CD4-positive, alpha-beta T cell (primary cell): ENCODE results near the gene RPL32. TPM values are rescaled to one million over a fixed set of nuclear protein-coding genes. Genes with fewer than 3 reads are reported as not detected.
"Not testable (repeated sequence)": the region's sequence is repeated elsewhere in the genome, so short reads cannot be mapped to it uniquely, and the experiment has no call there.

Experiments used
- ATAC-seq: fragments of 200-7000 bp; cut with Tn5 transposase; one replicate; pipeline ENCODE4 v1.10.0; 2022; ENCODE audit warnings: mild to moderate bottlenecking; ENCODE audit not compliant: poor library complexity
- CTCF ChIA-PET: fragments of 350-600 bp; sonication (Branson Sonifier 250); formaldehyde crosslinking; loops from one replicate; lab custom pipeline; 2021; ENCODE audit warnings: antibody characterized with exemption, inconsistent platforms; lab: Charles Lee
- POLR2A ChIA-PET: fragments of 350-600 bp; sonication (Branson Sonifier 250); formaldehyde crosslinking; loops from one replicate; lab custom pipeline; 2021; ENCODE audit warnings: antibody characterized with exemption, inconsistent platforms; lab: Charles Lee
- DNase-seq, 14 experiments: peaks; one replicate each; pipeline ENCODE4 v3.0.0-alpha.2; 2013 to 2020; ENCODE audit warnings: mixed read lengths in 2 of 14
- H3K27ac ChIP-seq, 2 donors: one replicate each; pipeline versions ENCODE4 v1.5.1 to v1.7.0; 2013; ENCODE audit warnings: low read length in 2 of 2, low read depth in 1 of 2, mild to moderate bottlenecking in 1 of 2
- H3K27me3 ChIP-seq, 2 experiments: 1 replicate in 1 of 2; 2 replicates in 1 of 2; pipeline versions ENCODE4 v1.6.1 to v1.7.0; 2013; ENCODE audit warnings: low read length in 2 of 2, control low read depth in 1 of 2, mild to moderate bottlenecking in 1 of 2, moderate library complexity in 1 of 2; ENCODE audit not compliant: insufficient read depth in 2 of 2, control insufficient read depth in 1 of 2
- H3K36me3 ChIP-seq: one replicate; pipeline ENCODE4 v1.6.1; 2013; ENCODE audit warnings: low read length, control low read depth; ENCODE audit not compliant: insufficient read depth
- H3K4me1 ChIP-seq: one replicate; pipeline ENCODE4 v1.6.1; 2013; ENCODE audit warnings: low read length, control low read depth; ENCODE audit not compliant: insufficient read depth
- H3K4me3 ChIP-seq: one replicate; pipeline ENCODE4 v1.5.1; 2013; ENCODE audit warnings: mild to moderate bottlenecking, low read length, moderate library complexity
- H3K9me3 ChIP-seq, 2 experiments: 1 replicate in 1 of 2; 2 replicates in 1 of 2; pipeline versions ENCODE4 v1.6.1 to v1.7.0; 2013; ENCODE audit warnings: low read length in 2 of 2, mild to moderate bottlenecking in 2 of 2, control low read depth in 1 of 2, moderate library complexity in 1 of 2; ENCODE audit not compliant: control insufficient read depth in 1 of 2, insufficient read depth in 1 of 2
- H3K27ac Mint-ChIP-seq: one replicate; pipeline ENCODE4 v1.8.0; 2020; ENCODE audit warnings: mixed read lengths
- H3K27me3 Mint-ChIP-seq: one replicate; pipeline ENCODE4 v1.8.0; 2021; ENCODE audit warnings: mixed read lengths
- H3K36me3 Mint-ChIP-seq: one replicate; pipeline ENCODE4 v1.8.0; 2021; ENCODE audit warnings: low read depth, mixed read lengths
- H3K4me1 Mint-ChIP-seq: one replicate; pipeline ENCODE4 v1.8.0; 2021; ENCODE audit warnings: low read depth, mixed read lengths
- H3K4me3 Mint-ChIP-seq: one replicate; pipeline ENCODE4 v1.8.0; 2020; ENCODE audit warnings: mild to moderate bottlenecking, mixed read lengths
- H3K9me3 Mint-ChIP-seq: one replicate; pipeline ENCODE4 v1.8.0; 2020; ENCODE audit warnings: mixed read lengths
- CTCF ChIP-seq: fragments of 200-600 bp; IDR thresholded peaks from one replicate; pipeline ENCODE4 v1.8.0; 2022; ENCODE audit warnings: antibody characterized with exemption, mild to moderate bottlenecking
- intact Hi-C, 2 experiments: fragments of 100-400 bp; cut with DNase I in 1 of 2; cut with micrococcal nuclease in 1 of 2; formaldehyde crosslinking; loops; one replicate each; pipeline versions ENCODE4 v1.15.1 to v1.9.0; 2023 to 2025; cut with DNase I, micrococcal nuclease
- total RNA-seq, 174 experiments: library from RNA in 2 of 174; stranded (reverse) in 2 of 174; gene quantifications; one replicate each; pipeline ENCODE4 v1.2.3 and lab custom pipeline; 2021 to 2026

RPL32 gene
- total RNA-seq, 2 experiments from 2014 or later: 4,308 to 4,667 TPM

DNA sequence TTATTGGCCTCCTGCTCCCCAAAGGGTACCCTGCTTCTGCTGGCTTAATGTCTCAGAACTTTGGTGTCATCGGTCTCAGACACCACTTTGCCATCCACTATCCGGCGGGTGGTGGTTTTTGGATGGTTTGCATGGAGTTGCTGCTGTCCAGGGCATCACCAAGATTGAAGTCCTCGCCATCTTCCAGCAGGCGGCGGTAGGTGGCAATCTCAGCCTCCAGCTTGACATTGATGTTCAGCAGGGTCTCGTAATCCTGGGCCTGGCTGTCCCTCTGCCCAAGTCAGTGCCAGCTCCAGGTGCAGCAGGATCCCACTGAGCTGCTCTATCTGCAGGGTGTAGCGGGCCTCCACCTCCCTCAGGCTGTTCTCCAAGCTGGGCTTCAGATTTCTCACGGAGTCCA lies 54.0 kb downstream of the RPL32 start:
- not testable (repeated sequence) for H3K27ac Mint-ChIP-seq, H3K36me3 Mint-ChIP-seq, H3K36me3 ChIP-seq, H3K4me3 ChIP-seq, ATAC-seq, H3K9me3 Mint-ChIP-seq, H3K27me3 ChIP-seq, H3K4me1 Mint-ChIP-seq, H3K4me3 Mint-ChIP-seq, H3K4me1 ChIP-seq, H3K27ac ChIP-seq, H3K9me3 ChIP-seq
- ChIA-PET POLR2A (interaction anchor here (1.0 to 1.3 kb wide), 2 partner anchors 23 to 54 kb away, joined by 3 to 6 read pairs; partner anchors contain the start of gene RPL32), CTCF (interaction anchor here (0.6 to 2.2 kb wide), 5 partner anchors 9 to 65 kb away, joined by 3 to 15 read pairs (median 3); partner anchors contain the start of genes CAND2 and RPL32)
- intact Hi-C loops: loop anchor here in 1 of 2 experiments (1.0 kb wide), 1 partner anchor 105 kb away; no protein-coding TSS in a partner anchor
- DNase-seq: peak; percentile 33 to 77 (median 56)
- peak; percentile 50 for TF ChIP-seq CTCF
- H3K27me3 Mint-ChIP-seq: peaks cover 30% of the 10 kb centered on the region

- ChIA-PET CTCF (no interaction called here), POLR2A (no interaction called here)
- Mint-ChIP-seq H3K4me3 (no peak overlapping the region), H3K9me3 (no peaks in the 10 kb centered on the region), H3K36me3 (no peaks in the 10 kb centered on the region), H3K27ac (no peak overlapping the region), H3K4me1 (no peaks in the 10 kb centered on the region), H3K27me3 (peaks cover 45% of the 10 kb centered on the region)
- Histone ChIP-seq H3K27me3 (no peaks in the 10 kb centered on the region), H3K9me3 (no peaks in the 10 kb centered on the region), H3K36me3 (no peaks in the 10 kb centered on the region), H3K4me1 (no peaks in the 10 kb centered on the region), H3K4me3 (no peak overlapping the region), H3K27ac (no peak overlapping the region)
- no peak for ATAC-seq
- no peak for DNase-seq
- intact Hi-C loops: no loop called here
- TF ChIP-seq CTCF: no peak
Measured at GRCh38 chr3:12785096-12785495, 56.3 kb downstream of the RPL32 start.

Other genes with a start within 250 kb of the RPL32 start
- 100 to 1,000 TPM; 127 to 139 TPM for gene RAF1, start 177.4 kb downstream of the RPL32 start, total RNA-seq
- not detected for gene TMEM40, start 82.3 kb downstream of the RPL32 start, total RNA-seq
- 1 to 10 TPM; 3.5 to 6.0 TPM for gene CAND2, start 44.9 kb downstream of the RPL32 start, total RNA-seq
- gene IQSEC1, start 231.9 kb upstream of the RPL32 start, total RNA-seq: 100 to 1,000 TPM; 102 to 108 TPM